HCT116 (cell line): ENCODE measurements around the gene SCAF1. TPM values are rescaled to one million over a fixed set of nuclear protein-coding genes. Genes with fewer than 3 reads are reported as not detected.

Experiments used
- ATAC-seq: fragments of 200-7000 bp; cut with Tn5 transposase; 2 replicates; pipeline ENCODE4 v1.9.1; 2020; ENCODE audit warnings: mild to moderate bottlenecking, moderate library complexity
- BruUV-seq: library from RNA; stranded (reverse); fragments of 400-500 nt; replicated peaks from 2 replicates; lab custom pipeline; 2021; lab: Mats Ljungman, UMichigan
- CTCF ChIA-PET: fragments of 300-600 bp; sonication (Branson Sonifier 250); formaldehyde crosslinking; loops from one replicate; lab custom pipeline; 2021; ENCODE audit warnings: antibody characterized with exemption; lab: Charles Lee
- POLR2A ChIA-PET: fragments of 300-600, 350-600 bp; sonication (Branson Sonifier 250); formaldehyde crosslinking; loops from one replicate; lab custom pipeline; 2021; ENCODE audit warnings: antibody characterized with exemption; lab: Charles Lee
- RAD21 ChIA-PET, 2 experiments: fragments of 300-600 bp; sonication (Branson Sonifier 250); formaldehyde crosslinking; loops; one replicate each; lab custom pipeline; 2023; ENCODE audit warnings: low total read pairs in 2 of 2; ENCODE audit not compliant: uncharacterized antibody in 2 of 2, unreplicated experiment in 2 of 2, low non-redundant PET in 1 of 2; lab: Charles Lee
- DNase-seq: peaks from one replicate; pipeline ENCODE4 v3.0.0-alpha.2; 2010; ENCODE audit warnings: low read depth, low spot score
- H2AFZ ChIP-seq: fragments of 200-600 bp; shearing (Covaris generic), sonication (generic); 2 replicates; pipeline ENCODE4 v1.6.1; 2017; ENCODE audit warnings: low read depth, mixed run types, mixed read lengths, antibody characterized with exemption, low read length; ENCODE audit not compliant: poor library complexity, severe bottlenecking
- H3K27ac ChIP-seq: 2 replicates; pipeline ENCODE4 v1.5.1; 2012; ENCODE audit warnings: low read depth, low read length
- H3K27me3 ChIP-seq: fragments of 200-600 bp; sonication (generic); 2 replicates; pipeline ENCODE4 v1.6.1; 2016; ENCODE audit warnings: mixed run types, low read length, mixed read lengths; ENCODE audit not compliant: insufficient read depth
- H3K36me3 ChIP-seq, 2 experiments: fragments of 200-500 bp in 1 of 2; fragments of 200-600 bp in 1 of 2; sonication (Bioruptor generic) in 1 of 2; sonication (generic) in 1 of 2; 2 replicates each; pipeline versions ENCODE4 v1.5.1 to v1.6.1; 2014 to 2016; ENCODE audit warnings: low read length in 2 of 2, inconsistent platforms in 1 of 2, mixed read lengths in 1 of 2, mixed run types in 1 of 2; ENCODE audit not compliant: insufficient read depth in 2 of 2, control insufficient read depth in 1 of 2
- H3K4me1 ChIP-seq, 2 experiments: fragments of 200-600 bp in 1 of 2; sonication (generic) in 1 of 2; 2 replicates each; pipeline versions ENCODE4 v1.5.1 to v1.6.1; 2012 to 2017; ENCODE audit warnings: low read length in 2 of 2, inconsistent platforms in 1 of 2, mild to moderate bottlenecking in 1 of 2, mixed read lengths in 1 of 2, mixed run types in 1 of 2, moderate library complexity in 1 of 2; ENCODE audit not compliant: insufficient read depth in 2 of 2, control insufficient read depth in 1 of 2
- H3K4me2 ChIP-seq: fragments of 200-600 bp; sonication (generic); 2 replicates; pipeline ENCODE4 v1.6.1; 2017; ENCODE audit warnings: mixed run types, low read length, mixed read lengths
- H3K4me3 ChIP-seq, 2 experiments: fragments of 200-600 bp in 1 of 2; sonication (generic) in 1 of 2; replicated peaks in 1 of 2; 2 replicates each; pipeline ENCODE4 v1.5.1; 2011 to 2016; ENCODE audit warnings: low read length in 2 of 2, control low read depth in 1 of 2, low read depth in 1 of 2, mild to moderate bottlenecking in 1 of 2, mixed read lengths in 1 of 2, mixed run types in 1 of 2
- H3K79me2 ChIP-seq: fragments of 200-600 bp; sonication (generic); 2 replicates; pipeline ENCODE4 v1.6.1; 2017; ENCODE audit warnings: mild to moderate bottlenecking, mixed run types, low read length, moderate library complexity, mixed read lengths; ENCODE audit not compliant: insufficient read depth
- H3K9ac ChIP-seq: fragments of 200-600 bp; sonication (generic); 2 replicates; pipeline ENCODE4 v1.6.1; 2016; ENCODE audit warnings: low read length, mixed read lengths
- H3K9me2 ChIP-seq: fragments of 200-600 bp; sonication (generic), shearing (Covaris generic); 2 replicates; pipeline ENCODE4 v1.6.1; 2017; ENCODE audit warnings: mixed run types, mild to moderate bottlenecking, moderate library complexity; ENCODE audit not compliant: insufficient read depth
- H3K9me3 ChIP-seq, 2 experiments: fragments of 200-500 bp in 1 of 2; fragments of 200-600 bp in 1 of 2; sonication (Bioruptor generic) in 1 of 2; sonication (generic) in 1 of 2; 2 replicates each; pipeline ENCODE4 v1.6.1; 2014 to 2017; ENCODE audit warnings: low read length in 2 of 2, mixed read lengths in 2 of 2, inconsistent platforms in 1 of 2, low read depth in 1 of 2, mild to moderate bottlenecking in 1 of 2, mixed run types in 1 of 2, moderate library complexity in 1 of 2; ENCODE audit not compliant: control insufficient read depth in 1 of 2, insufficient read depth in 1 of 2
- H4K20me1 ChIP-seq: fragments of 200-600 bp; sonication (generic), shearing (Covaris generic); 2 replicates; pipeline ENCODE4 v1.6.1; 2017; ENCODE audit warnings: mixed run types, mild to moderate bottlenecking, moderate library complexity; ENCODE audit not compliant: insufficient read depth
- ATF3 ChIP-seq: IDR thresholded peaks from 2 replicates; pipeline ENCODE4 v1.6.1; 2012
- CEBPB ChIP-seq: IDR thresholded peaks from 2 replicates; pipeline ENCODE4 v1.6.1; 2012; ENCODE audit warnings: low read depth
- CTCF ChIP-seq, 3 experiments: fragments of 200-600 bp in 1 of 3; sonication (generic) in 1 of 3; IDR thresholded peaks in 2 of 3; conservative IDR thresholded peaks in 1 of 3; 2 replicates each; pipeline ENCODE4 v1.5.1; 2012 to 2017; ENCODE audit warnings: low read depth in 2 of 3, low read length in 2 of 3, antibody characterized with exemption in 1 of 3, borderline replicate concordance in 1 of 3, control low read depth in 1 of 3, mild to moderate bottlenecking in 1 of 3, mixed read lengths in 1 of 3, mixed run types in 1 of 3, moderate library complexity in 1 of 3; ENCODE audit not compliant: insufficient read depth in 1 of 3
- EGR1 ChIP-seq: IDR thresholded peaks from 2 replicates; pipeline ENCODE4 v1.6.1; 2012; ENCODE audit warnings: low read depth
- FOSL1 ChIP-seq: IDR thresholded peaks from 2 replicates; pipeline ENCODE4 v1.6.1; 2012; ENCODE audit warnings: low read depth
- JUND ChIP-seq: IDR thresholded peaks from 2 replicates; pipeline ENCODE4 v1.6.1; 2012
- POLR2A ChIP-seq: IDR thresholded peaks from 2 replicates; pipeline ENCODE4 v1.7.0; 2011; ENCODE audit warnings: borderline replicate concordance; ENCODE audit not compliant: insufficient read depth, insufficient read length; ENCODE audit errors: extremely low read depth
- RAD21 ChIP-seq: IDR thresholded peaks from 2 replicates; pipeline ENCODE4 v1.6.1; 2012; ENCODE audit warnings: low read depth, mild to moderate bottlenecking
- SP1 ChIP-seq: IDR thresholded peaks from 2 replicates; pipeline ENCODE4 v1.6.1; 2012; ENCODE audit warnings: low read depth
- SRF ChIP-seq: IDR thresholded peaks from 2 replicates; pipeline ENCODE4 v1.6.1; 2012; ENCODE audit warnings: low read depth
- TCF7L2 ChIP-seq: IDR thresholded peaks from 2 replicates; pipeline ENCODE4 v1.7.0; 2011; ENCODE audit warnings: borderline replicate concordance, inconsistent platforms; ENCODE audit not compliant: insufficient read depth, insufficient read length; ENCODE audit errors: extremely low read depth
- YY1 ChIP-seq: IDR thresholded peaks from 2 replicates; pipeline ENCODE4 v1.6.1; 2011; ENCODE audit warnings: low read length, low read depth, moderate library complexity, mild to moderate bottlenecking; ENCODE audit not compliant: insufficient replicate concordance; ENCODE audit errors: extremely low read depth
- ZBTB33 ChIP-seq: IDR thresholded peaks from 2 replicates; pipeline ENCODE4 v1.6.1; 2011; ENCODE audit warnings: mild to moderate bottlenecking, low read length, moderate library complexity; ENCODE audit not compliant: insufficient replicate concordance; ENCODE audit errors: extremely low read depth
- ZFX ChIP-seq: fragments of 450-650 bp; IDR thresholded peaks from 2 replicates; pipeline ENCODE4 v1.6.1; 2017
- ZNF274 ChIP-seq: fragments of 200-500 bp; sonication (Bioruptor generic); IDR thresholded peaks from 2 replicates; pipeline ENCODE4 v1.6.1; 2014; ENCODE audit warnings: mild to moderate bottlenecking, low read depth, low read length, inconsistent platforms
- intact Hi-C: fragments of 100-400 bp; cut with micrococcal nuclease; formaldehyde crosslinking; loops from 2 replicates; pipeline ENCODE4 v1.10.0; 2022
- total RNA-seq: library from RNA; stranded (reverse); gene quantifications from one replicate; pipeline ENCODE4 v1.2.1, GENCODE V29; 2021; ENCODE audit not compliant: unreplicated experiment

Gene SCAF1
- total RNA-seq, 1 experiment from 2014 or later: 96.8 TPM

DNA sequence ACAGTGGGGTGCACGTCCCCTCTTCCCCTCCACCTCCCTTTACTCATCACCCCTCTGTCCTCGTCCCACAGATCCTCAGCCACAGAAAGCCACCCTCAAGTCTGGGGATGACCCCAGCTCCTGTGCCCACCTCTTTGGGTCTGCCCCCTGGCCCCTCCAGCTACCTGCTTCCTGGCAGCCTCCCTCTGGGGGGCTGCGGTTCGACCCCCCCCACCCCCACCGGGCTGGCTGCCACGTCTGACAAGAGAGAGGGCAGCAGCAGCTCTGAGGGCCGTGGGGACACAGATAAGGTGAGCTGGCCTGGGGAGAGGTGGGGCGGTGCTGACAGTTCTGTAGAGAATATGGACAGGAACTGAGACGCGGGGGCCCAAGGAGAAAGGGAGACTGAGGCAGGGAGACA, 12.6 kb downstream of the SCAF1 start:
- intact Hi-C loops: no loop called here
- DNase-seq: no peak
- Histone ChIP-seq H3K79me2 (peaks cover 18% of the 10 kb centered on the region; the same call in 1 of the 2 replicates), H3K27me3 (no peaks in the 10 kb centered on the region), H3K9ac (no peak overlapping the region), H3K4me1 (no peaks in the 10 kb centered on the region), H2AFZ (no peak overlapping the region), H3K4me3 (no peak overlapping the region), H3K9me2 (no peaks in the 10 kb centered on the region), H3K36me3 (peaks cover 38 to 55% of the 10 kb centered on the region in 2 experiments; a peak in 3 of 4 replicates), H3K27ac (no peak overlapping the region), H3K9me3 (no peaks in the 10 kb centered on the region), H3K4me2 (no peak overlapping the region), H4K20me1 (no peaks in the 10 kb centered on the region)
- POLR2A ChIA-PET: no interaction called here
- CTCF ChIA-PET: interaction anchor here (1.2 kb wide), 1 partner anchor 17 kb away, joined by 3 read pairs; no protein-coding TSS in a partner anchor
- RAD21 ChIA-PET: no interaction called here
- no peak for ATAC-seq
- TF ChIP-seq FOSL1 (no peak), ZNF274 (no peak), SP1 (no peak), YY1 (no peak), EGR1 (no peak), ATF3 (no peak), TCF7L2 (no peak), RAD21 (no peak), CTCF (IDR thresholded peaks at IDR 0.05 in 2 of 3, conservative IDR thresholded peaks at IDR 0.05 in 1 of 3; ENCODE audit: borderline replicate concordance in 1 of 3, insufficient read depth in 1 of 3, low read depth in 2 of 3, low read length in 2 of 3) (no peak), ZBTB33 (no peak), CEBPB (no peak), POLR2A (no peak), ZFX (no peak), SRF (no peak), JUND (no peak)
- BruUV-seq: no TSS peak
